GDM1 (cell line): Measurements from ENCODE around the gene RNF214.
"Not testable (repeated sequence)": the region's sequence is repeated elsewhere in the genome, so short reads cannot be mapped to it uniquely, and the experiment has no call there.

ENCODE experiments used
- DNase-seq: peaks from one replicate; lab custom pipeline; 2025; lab: John Stamatoyannopoulos, UW

Gene RNF214

DNA sequence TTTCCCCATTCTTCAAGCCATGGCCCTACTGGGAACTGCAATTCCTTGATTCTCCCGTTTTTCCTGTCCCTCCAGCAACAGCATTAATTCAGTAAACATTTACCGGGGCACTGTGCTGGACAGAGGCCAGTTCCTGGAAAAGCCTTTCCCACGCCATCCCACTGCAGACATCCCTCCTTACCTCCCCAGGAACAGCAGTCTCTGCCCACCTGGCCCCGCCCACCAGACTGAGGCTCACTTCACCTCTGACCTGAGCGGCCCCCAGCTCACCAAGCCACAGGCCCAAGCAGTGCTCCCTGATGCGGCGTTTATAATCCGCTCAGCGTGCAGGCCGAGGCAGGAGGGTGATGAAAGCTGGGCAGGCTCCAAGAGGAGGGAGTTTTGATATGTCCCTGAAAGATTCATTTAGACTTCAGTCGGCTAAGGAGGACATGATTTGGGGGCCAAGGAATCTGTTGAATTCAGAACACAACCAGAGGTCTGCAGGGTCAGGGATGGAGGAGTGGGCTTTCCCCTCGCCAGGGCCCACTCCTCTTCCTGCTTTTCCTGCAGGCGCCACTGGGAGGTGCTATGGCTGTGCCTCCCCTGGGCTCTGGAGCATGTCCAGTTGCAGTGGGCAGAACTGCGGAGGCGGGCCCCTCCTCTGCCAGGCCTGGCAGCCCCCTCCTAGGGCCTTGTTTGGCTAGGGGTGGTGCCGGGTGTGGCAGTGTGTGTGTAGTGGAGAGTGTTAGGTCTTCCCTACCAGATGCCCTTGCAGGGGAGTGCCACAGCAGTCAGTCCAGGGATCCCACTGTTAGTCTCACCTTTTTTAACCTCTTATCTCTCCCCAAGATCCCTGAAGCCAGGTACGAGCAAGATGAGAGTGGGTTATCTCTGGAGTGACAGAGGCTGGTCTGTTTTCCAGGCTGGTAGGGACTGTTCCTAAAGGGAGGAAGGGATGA, 34.7 kb upstream of the RNF214 start:
- no peak for DNase-seq

DNA sequence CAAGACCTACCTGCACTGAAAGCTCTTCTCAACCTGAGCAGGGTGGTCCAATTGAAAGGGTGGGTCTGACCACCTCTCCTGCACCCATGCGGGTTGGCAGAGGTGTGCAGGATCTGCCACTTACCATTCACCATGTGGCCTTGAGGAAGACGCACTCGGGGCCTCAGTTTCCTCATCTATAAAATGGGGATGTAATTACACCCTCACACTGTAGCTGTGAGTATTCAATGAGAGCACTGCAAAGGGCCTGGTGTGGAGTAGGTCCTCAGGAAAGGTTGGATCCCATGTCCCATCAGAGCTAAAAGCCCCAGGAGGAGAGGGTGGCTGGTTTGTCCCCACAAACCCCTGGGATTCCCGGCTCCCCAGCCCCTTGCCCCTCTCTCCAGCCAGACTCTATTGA, 33.9 kb upstream of the RNF214 start:
- DNase-seq = no peak

GRCh38 chr11:117199053-117199915, 33.2 kb upstream of the RNF214 start, which contains the start of gene TAGLN:
Gene TAGLN, plus strand, starts transcription at chr11:117199370. Its CDS starts 3,644 bp downstream, at chr11:117203014.
- DNase-seq = no peak

GRCh38 chr11:117199916-117200812, 32.3 kb upstream of the RNF214 start:
- DNase-seq = no peak

- no peak for DNase-seq
These were observed 31.4 kb upstream of the RNF214 start for GRCh38 chr11:117200813-117201657.

DNA sequence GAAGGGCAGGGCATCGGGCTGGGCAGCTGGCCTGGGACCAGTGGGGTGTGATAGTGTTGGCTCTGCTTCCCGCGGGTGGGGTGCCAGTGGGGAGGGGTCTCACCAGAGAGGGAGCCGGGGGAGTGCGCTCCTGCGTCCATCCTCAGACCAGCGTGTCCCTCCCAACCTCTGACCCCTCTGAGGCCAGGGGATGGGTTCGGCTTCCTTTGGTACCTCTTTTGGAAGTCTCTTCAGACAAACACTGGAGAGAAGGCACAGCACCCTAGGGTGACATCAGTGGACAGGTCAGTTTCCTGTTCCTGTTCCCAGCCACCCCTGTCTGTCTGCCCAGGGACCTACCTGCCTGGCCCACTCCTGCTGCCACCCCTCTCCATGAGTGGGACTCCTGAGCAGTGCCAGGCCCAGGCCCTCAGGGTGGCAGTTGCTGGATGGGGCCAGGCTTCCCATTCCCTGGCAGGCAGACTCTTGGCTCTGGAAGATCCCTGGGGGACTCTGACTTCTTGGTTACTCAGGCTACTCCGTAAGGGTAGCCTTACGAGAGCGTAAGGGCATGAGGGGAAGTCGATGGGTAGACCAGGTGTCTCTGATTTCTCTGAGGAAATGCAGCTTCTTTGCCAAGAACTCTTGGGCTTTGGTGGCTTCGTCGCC, 30.7 kb upstream of the RNF214 start:
- no peak for DNase-seq

DNA sequence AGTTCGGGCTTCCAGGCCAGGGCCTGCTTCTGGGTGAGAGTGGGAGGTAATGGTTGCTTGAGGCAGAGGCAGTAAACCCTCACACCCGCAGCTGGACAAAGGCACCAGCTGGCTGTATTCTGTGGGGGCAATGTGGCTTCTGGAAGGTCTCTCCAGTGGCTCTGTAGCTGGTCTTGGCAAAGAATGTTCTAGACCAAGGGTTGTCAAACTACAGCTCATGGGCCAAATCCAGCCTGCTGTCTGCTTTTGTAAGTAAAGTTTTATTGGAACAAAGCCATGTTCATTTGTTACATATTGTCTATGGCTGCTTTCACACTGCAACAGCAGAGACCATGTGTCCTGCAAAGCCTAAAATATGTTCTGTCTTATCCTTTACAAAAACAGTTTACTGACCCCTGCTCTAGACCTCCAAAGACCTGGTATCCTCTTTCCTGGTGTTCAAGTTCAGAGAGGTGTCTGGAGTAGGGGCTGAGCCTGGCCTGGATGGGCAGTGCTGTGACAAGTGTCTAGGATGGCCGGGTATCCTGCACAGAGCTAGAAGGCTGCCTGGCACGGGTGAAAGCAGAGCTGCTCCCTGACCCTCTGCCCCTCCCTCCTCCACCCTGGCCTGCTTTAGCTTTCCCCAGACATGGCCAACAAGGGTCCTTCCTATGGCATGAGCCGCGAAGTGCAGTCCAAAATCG, 29.9 kb upstream of the RNF214 start:
- DNase-seq = no peak

- no peak for DNase-seq
These were observed 29.4 kb upstream of the RNF214 start for GRCh38 chr11:117203069-117203407.

GRCh38 chr11:117204283-117205080, 28.0 kb upstream of the RNF214 start:
- no peak for DNase-seq

GRCh38 chr11:117205211-117205818, 27.2 kb upstream of the RNF214 start:
- no peak for DNase-seq

- not testable (repeated sequence) for DNase-seq
These were observed 26.4 kb upstream of the RNF214 start for GRCh38 chr11:117206111-117206510.

GRCh38 chr11:117206859-117207258, 25.6 kb upstream of the RNF214 start:
- not testable (repeated sequence) for DNase-seq

DNA sequence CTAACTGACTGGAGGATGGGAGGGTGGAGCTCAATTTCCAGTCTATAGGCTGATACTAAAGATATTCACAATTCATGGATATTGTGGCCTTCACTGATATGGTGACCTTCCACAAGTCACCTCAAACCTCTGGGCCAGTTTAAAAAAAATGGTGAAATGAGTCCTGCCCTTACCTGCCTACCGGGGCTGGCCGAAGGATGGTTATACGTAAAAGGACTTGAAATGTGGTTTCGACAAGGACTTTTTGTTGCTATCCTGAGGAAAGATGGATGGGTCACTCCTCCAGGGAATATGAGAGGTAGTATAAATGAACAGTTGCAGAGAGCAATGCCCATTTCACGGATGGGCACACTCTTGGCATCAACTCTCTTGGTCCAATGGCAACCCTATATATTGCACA, 25.0 kb upstream of the RNF214 start:
- not testable (repeated sequence) for DNase-seq

- DNase-seq = not testable (repeated sequence)
These were observed 23.8 kb upstream of the RNF214 start for GRCh38 chr11:117208710-117209109.

DNA sequence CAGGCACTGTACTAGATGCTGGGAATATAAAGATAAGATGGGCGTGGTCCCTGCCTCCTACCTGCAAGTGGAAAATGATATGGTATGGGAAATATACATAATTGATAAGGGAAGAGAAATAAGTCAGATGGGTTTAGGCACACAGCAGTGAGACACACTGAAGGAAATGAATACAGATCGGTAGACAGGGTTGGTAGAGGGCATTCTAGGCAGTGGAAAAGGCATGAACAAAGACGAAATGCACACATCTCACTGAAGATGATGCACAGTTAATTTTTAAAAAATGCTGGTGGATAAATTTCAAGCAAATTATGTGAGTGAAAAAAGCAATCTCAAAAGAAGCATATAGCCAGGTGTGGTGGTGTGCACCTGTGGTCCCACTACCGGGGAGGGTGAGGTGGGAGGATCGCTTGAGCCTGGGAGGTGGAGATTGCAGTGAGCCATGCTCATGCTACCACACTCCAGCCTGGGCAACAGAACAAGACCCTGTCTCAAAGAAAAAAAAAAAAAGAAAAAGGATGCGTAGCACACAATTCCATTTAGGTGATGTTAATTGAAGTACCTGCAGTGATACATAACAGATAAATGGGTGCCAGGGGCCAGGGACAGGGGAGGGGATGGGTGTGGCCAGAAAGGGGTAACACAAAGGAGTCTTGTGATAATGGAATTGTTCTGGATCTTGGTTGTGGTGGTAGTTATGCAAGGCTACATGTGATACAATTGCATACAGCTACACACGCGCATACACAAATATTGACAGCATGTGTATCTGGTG, 22.9 kb upstream of the RNF214 start:
- not testable (repeated sequence) for DNase-seq

- DNase-seq = no peak
These were observed 21.9 kb upstream of the RNF214 start for GRCh38 chr11:117210620-117211019.

DNA sequence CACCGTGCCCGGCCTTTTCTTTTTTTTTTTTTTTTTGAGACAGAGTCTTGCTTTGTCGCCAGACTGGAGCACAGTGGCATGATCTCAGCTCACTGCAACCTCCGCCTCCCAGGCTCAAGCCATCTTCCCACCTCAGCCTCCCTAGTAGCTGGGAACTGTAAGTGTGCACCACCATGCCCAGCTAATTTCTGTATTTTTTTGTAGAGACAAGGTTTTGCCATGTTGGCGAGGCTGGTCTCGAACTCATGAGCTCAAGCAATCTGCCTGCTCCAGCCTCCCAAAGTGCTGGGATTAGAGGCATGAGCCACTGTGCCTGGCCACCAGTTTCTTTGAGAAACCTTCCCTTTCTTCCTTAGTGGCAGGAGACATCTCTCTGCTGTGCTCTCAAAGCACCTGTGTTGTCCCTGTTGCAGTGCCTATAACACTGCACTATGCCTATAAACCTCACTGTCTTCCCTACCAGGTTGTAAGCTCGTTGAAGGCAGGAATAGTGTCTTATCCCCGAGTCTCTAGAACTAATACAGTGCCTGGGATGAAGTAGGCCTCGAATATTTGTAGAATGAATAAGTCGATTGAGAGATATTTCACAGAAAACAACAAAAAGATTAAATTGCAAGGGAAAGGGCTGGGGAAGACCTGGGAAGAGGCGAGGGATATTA, 19.6 kb upstream of the RNF214 start:
- DNase-seq = no peak
